ENCODE data around the gene PTPRN2. TPM values are rescaled to one million over a fixed set of nuclear protein-coding genes. Genes with fewer than 3 reads are reported as not detected.
"Not testable (repeated sequence)": the region's sequence is repeated elsewhere in the genome, so short reads cannot be mapped to it uniquely, and the experiment has no call there.

The PTPRN2 gene
- total RNA-seq, 1 donor from 2014 or later = 1.8 TPM

DNA sequence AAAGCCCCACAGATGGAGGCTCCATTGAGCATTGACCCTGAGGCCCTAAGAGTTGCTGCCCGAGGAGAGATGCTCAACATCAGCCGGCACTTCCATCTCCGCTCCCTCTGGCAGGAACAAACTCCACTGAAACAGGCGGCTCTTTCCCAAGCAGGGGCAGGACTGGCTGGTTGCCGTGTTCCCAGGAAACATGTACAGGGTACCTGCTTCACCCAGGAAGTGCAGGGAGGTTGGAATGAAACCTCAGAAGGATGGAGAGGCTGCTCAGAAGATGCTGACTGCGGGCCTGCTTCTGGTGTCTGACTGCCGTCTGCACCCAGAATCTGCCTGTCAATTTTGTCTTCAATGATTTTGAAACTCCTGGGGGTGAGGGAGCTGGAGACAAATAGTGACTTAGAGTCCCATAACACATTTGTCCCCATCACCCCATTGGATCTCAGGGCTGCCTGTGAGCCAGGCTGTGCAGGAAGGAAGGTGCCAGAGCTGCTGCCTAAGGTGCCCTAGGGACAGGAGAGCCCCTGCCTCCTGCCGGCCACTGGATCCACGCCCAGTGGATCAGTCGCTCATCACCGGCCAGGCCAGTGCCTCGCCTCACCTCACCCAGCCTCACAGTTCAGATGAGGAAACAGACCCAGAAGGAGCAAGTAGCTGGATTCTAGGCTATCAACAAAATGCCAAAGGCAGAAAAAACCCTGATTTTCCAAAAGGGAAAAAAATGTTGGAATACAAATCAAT, 237.3 kb downstream of the PTPRN2 start:
- Mint-ChIP-seq H3K4me1 (no peaks in the 10 kb centered on the region), H3K9me3 (peaks cover 14% of the 10 kb centered on the region), H3K27me3 (no peaks in the 10 kb centered on the region), H3K36me3 (ENCODE audit: low read depth) (no peaks in the 10 kb centered on the region), H3K4me3 (no peak overlapping the region), H3K27ac (no peak overlapping the region)
- TF ChIP-seq, protein P1, sequence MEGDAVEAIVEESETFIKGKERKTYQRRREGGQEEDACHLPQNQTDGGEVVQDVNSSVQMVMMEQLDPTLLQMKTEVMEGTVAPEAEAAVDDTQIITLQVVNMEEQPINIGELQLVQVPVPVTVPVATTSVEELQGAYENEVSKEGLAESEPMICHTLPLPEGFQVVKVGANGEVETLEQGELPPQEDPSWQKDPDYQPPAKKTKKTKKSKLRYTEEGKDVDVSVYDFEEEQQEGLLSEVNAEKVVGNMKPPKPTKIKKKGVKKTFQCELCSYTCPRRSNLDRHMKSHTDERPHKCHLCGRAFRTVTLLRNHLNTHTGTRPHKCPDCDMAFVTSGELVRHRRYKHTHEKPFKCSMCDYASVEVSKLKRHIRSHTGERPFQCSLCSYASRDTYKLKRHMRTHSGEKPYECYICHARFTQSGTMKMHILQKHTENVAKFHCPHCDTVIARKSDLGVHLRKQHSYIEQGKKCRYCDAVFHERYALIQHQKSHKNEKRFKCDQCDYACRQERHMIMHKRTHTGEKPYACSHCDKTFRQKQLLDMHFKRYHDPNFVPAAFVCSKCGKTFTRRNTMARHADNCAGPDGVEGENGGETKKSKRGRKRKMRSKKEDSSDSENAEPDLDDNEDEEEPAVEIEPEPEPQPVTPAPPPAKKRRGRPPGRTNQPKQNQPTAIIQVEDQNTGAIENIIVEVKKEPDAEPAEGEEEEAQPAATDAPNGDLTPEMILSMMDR (IDR thresholded peaks at IDR 0.05) = no peak
- ChIA-PET POLR2A (no interaction called here), CTCF (no interaction called here)
- intact Hi-C loops (cut with micrococcal nuclease) = no loop called here
- no peak for DNase-seq
- ATAC-seq (ENCODE audit: low read depth) = no peak

DNA sequence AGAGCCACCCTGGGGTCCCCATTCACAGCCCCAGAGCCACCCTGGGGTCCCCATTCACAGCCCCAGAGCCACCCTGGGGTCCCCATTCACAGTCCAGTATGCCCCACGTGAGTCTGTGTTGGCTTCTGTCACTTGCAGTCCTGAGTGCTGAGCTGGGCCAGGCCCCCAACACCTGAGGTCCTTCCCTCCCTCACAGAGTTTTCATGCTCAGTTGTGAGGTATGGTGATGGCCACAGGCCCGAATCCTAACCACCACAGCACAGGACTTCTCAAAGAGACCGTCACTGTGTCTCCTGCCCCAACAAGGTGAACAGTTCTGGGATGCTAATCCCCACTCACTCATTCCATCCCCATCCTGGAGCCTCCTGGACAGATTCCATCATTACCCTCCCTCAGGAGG, 239.2 kb downstream of the PTPRN2 start:
- intact Hi-C loops (cut with micrococcal nuclease) = no loop called here
- POLR2A ChIA-PET = no interaction called here
- CTCF ChIA-PET = no interaction called here
- no peaks in the 10 kb centered on the region for H3K36me3 Mint-ChIP-seq (ENCODE audit: low read depth)
- H3K9me3 Mint-ChIP-seq = no peaks in the 10 kb centered on the region
- DNase-seq (no peak), ATAC-seq (ENCODE audit: low read depth) (no peak)
- H3K27me3 Mint-ChIP-seq = no peaks in the 10 kb centered on the region
- H3K27ac Mint-ChIP-seq = no peak overlapping the region
- H3K4me3 Mint-ChIP-seq = no peak overlapping the region
- TF ChIP-seq, protein P1 (IDR thresholded peaks at IDR 0.05) = no peak
- no peaks in the 10 kb centered on the region for H3K4me1 Mint-ChIP-seq

DNA sequence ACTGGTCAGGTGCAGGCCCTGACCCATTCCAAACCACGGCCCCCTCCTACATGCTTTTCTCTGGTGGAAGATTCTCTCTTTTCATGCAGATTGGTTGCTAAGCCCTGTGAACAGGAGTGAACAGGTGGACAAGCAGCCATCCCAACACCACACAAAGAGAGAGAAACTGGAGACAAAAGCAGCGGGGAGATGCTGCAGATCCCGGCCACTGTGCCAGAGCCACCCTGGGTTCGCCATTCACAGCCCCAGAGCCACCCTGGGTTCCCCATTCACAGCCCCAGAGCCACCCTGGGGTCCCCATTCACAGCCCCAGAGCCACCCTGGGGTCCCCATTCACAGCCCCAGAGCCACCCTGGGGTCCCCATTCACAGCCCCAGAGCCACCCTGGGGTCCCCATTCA, 239.6 kb downstream of the PTPRN2 start:
- DNase-seq; intact Hi-C loops (cut with micrococcal nuclease); H3K4me1 Mint-ChIP-seq; CTCF ChIA-PET; H3K27ac Mint-ChIP-seq; H3K9me3 Mint-ChIP-seq; H3K36me3 Mint-ChIP-seq (ENCODE audit: low read depth); H3K27me3 Mint-ChIP-seq; H3K4me3 Mint-ChIP-seq; POLR2A ChIA-PET; ATAC-seq (ENCODE audit: low read depth): not testable (repeated sequence)

DNA sequence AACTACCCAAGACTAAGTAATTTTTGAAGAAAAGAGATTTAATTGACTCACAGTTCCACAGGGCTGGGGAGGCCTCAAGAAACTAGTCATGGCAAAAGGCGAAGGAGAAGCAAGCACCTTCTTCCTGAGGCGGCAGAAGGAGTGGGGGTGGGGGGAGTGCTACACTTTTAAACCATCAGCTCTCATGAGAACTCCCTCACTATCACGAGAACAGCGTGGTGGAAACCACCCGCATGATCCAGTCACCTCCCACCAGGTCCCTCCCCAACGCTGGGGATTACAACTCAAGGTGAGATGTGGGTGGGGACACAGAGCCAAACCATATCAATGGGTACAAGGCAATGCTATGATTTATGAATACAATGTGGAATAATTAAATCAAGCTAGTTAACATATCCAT, 241.9 kb downstream of the PTPRN2 start:
- Mint-ChIP-seq H3K27me3 (no peaks in the 10 kb centered on the region), H3K9me3 (peaks cover 7% of the 10 kb centered on the region), H3K4me1 (no peaks in the 10 kb centered on the region), H3K36me3 (ENCODE audit: low read depth) (no peaks in the 10 kb centered on the region), H3K27ac (no peak overlapping the region), H3K4me3 (no peak overlapping the region)
- CTCF ChIA-PET = no interaction called here
- no peak for ATAC-seq (ENCODE audit: low read depth)
- DNase-seq = no peak
- TF ChIP-seq, protein P1 (IDR thresholded peaks at IDR 0.05) = no peak
- intact Hi-C loops (cut with micrococcal nuclease) = no loop called here
- POLR2A ChIA-PET = no interaction called here

DNA sequence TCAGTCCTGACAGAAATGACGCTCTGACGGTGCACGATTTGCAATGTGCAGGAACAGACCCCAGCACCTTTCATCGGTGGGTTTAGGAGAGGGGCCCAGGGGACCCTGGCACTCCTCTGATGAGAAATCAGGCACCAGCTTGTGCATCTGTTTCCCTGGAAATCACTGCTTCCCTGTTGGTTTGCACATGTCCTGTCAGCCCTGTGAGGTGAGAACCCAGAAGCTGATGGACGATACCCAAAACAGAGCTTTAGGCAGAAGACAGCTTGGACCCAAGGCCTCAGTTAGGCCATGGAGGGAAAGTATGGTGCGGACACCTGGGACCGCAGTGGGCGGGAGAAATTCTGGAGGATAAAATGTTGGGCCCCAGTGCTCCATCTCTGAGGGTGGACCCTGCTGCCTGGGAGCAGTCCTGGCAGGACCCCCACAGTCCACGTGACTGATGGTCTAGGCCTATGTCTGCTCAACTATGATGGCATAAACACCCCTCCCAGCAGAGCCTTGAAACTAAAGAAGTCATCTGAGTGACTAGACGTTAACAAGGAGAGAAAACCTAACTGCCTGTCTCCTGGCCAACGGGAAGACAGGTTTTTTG, 242.8 kb downstream of the PTPRN2 start:
- Mint-ChIP-seq H3K4me1 (no peaks in the 10 kb centered on the region), H3K9me3 (peaks cover 7% of the 10 kb centered on the region), H3K27ac (no peak overlapping the region), H3K27me3 (no peaks in the 10 kb centered on the region), H3K36me3 (ENCODE audit: low read depth) (no peaks in the 10 kb centered on the region), H3K4me3 (no peak overlapping the region)
- DNase-seq = no peak
- no peak for ATAC-seq (ENCODE audit: low read depth)
- TF ChIP-seq, protein P1 (IDR thresholded peaks at IDR 0.05) = no peak
- intact Hi-C loops (cut with micrococcal nuclease) = no loop called here
- POLR2A ChIA-PET = no interaction called here
- CTCF ChIA-PET = no interaction called here
